OCI-LY1 (cell line): Measurements from ENCODE around the gene RAPGEF1.

Source experiments
- EZH2 ChIP-seq: fragments of 200-600 bp; sonication (generic), shearing (Covaris generic); IDR thresholded peaks from 2 replicates; pipeline ENCODE4 v1.8.0; 2017; ENCODE audit warnings: borderline replicate concordance, mixed run types, mild to moderate bottlenecking, antibody characterized with exemption, low read length, moderate library complexity, mixed read lengths
- TF ChIP-seq, protein P1 (sequence below): fragments of 200-600 bp; sonication (generic), shearing (Covaris generic); IDR thresholded peaks from 2 replicates; pipeline ENCODE4 v1.5.1; 2017; ENCODE audit warnings: mild to moderate bottlenecking, antibody characterized with exemption, low read length, moderate library complexity, mixed read lengths

DNA sequence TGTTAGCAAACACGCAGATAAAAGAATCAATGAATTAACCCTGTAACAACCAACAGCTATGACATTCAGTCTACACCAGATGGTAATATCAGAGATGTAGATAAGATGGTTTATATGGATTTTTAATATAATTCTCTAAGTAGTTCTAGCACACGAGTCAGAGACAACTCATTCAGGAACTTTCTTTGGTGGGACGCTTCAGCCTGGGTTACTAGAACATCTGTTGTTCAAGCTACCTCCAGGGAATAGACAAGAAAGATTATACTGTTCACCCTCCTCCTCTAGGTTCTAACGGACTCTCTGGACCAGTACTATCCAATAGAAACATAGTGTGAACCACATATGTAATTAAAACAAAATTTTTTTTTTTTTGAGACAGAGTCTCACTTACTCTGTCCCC lies 73.8 kb downstream of the RAPGEF1 start:
- TF ChIP-seq, protein P1, sequence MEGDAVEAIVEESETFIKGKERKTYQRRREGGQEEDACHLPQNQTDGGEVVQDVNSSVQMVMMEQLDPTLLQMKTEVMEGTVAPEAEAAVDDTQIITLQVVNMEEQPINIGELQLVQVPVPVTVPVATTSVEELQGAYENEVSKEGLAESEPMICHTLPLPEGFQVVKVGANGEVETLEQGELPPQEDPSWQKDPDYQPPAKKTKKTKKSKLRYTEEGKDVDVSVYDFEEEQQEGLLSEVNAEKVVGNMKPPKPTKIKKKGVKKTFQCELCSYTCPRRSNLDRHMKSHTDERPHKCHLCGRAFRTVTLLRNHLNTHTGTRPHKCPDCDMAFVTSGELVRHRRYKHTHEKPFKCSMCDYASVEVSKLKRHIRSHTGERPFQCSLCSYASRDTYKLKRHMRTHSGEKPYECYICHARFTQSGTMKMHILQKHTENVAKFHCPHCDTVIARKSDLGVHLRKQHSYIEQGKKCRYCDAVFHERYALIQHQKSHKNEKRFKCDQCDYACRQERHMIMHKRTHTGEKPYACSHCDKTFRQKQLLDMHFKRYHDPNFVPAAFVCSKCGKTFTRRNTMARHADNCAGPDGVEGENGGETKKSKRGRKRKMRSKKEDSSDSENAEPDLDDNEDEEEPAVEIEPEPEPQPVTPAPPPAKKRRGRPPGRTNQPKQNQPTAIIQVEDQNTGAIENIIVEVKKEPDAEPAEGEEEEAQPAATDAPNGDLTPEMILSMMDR = no peak
- TF ChIP-seq EZH2 = no peak
